ENCODE measurements around the gene ZNF324B.

ZNF324B gene

GRCh38 chr19:58500242-58500641, 48.8 kb downstream of the ZNF324B start:
- no peak for DNase-seq (ENCODE audit: low read depth)
- no peak overlapping the region; the same call in 1 of the 2 replicates for H3K4me3 ChIP-seq (ENCODE audit: low read depth, low read length)
- no peak for TF ChIP-seq CTCF (IDR thresholded peaks at IDR 0.05; ENCODE audit: insufficient read depth, low read depth, low read length, missing control alignments)

All from GM12865 (cell line).